ENCODE results near the gene BPIFB4. TPM values are rescaled to one million over a fixed set of nuclear protein-coding genes. Genes with fewer than 3 reads are reported as not detected.

The BPIFB4 gene
- total and polyA plus RNA-seq, 2 experiments from 2014 or later = not detected

DNA sequence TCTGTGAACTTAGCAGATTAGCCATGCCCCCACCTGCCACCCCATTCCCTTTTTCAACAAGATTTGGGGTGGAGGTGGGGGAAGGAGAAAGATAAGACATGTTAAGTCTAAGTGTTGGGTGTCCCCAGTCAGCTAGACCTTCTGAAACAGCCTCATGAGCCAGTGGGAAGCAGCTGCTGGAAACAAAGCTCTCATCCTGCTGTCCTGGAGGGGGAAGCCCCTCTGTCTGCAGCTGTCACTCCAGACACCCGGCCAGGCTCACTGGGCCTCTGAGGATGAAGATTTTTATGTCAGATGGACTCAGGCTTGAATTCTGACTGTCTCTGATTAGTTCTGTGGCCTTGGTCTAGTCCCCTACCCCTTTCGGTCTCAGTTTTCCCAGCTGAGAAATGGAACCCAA lies 24.7 kb upstream of the BPIFB4 start (continued):
- TF ChIP-seq, protein P1, sequence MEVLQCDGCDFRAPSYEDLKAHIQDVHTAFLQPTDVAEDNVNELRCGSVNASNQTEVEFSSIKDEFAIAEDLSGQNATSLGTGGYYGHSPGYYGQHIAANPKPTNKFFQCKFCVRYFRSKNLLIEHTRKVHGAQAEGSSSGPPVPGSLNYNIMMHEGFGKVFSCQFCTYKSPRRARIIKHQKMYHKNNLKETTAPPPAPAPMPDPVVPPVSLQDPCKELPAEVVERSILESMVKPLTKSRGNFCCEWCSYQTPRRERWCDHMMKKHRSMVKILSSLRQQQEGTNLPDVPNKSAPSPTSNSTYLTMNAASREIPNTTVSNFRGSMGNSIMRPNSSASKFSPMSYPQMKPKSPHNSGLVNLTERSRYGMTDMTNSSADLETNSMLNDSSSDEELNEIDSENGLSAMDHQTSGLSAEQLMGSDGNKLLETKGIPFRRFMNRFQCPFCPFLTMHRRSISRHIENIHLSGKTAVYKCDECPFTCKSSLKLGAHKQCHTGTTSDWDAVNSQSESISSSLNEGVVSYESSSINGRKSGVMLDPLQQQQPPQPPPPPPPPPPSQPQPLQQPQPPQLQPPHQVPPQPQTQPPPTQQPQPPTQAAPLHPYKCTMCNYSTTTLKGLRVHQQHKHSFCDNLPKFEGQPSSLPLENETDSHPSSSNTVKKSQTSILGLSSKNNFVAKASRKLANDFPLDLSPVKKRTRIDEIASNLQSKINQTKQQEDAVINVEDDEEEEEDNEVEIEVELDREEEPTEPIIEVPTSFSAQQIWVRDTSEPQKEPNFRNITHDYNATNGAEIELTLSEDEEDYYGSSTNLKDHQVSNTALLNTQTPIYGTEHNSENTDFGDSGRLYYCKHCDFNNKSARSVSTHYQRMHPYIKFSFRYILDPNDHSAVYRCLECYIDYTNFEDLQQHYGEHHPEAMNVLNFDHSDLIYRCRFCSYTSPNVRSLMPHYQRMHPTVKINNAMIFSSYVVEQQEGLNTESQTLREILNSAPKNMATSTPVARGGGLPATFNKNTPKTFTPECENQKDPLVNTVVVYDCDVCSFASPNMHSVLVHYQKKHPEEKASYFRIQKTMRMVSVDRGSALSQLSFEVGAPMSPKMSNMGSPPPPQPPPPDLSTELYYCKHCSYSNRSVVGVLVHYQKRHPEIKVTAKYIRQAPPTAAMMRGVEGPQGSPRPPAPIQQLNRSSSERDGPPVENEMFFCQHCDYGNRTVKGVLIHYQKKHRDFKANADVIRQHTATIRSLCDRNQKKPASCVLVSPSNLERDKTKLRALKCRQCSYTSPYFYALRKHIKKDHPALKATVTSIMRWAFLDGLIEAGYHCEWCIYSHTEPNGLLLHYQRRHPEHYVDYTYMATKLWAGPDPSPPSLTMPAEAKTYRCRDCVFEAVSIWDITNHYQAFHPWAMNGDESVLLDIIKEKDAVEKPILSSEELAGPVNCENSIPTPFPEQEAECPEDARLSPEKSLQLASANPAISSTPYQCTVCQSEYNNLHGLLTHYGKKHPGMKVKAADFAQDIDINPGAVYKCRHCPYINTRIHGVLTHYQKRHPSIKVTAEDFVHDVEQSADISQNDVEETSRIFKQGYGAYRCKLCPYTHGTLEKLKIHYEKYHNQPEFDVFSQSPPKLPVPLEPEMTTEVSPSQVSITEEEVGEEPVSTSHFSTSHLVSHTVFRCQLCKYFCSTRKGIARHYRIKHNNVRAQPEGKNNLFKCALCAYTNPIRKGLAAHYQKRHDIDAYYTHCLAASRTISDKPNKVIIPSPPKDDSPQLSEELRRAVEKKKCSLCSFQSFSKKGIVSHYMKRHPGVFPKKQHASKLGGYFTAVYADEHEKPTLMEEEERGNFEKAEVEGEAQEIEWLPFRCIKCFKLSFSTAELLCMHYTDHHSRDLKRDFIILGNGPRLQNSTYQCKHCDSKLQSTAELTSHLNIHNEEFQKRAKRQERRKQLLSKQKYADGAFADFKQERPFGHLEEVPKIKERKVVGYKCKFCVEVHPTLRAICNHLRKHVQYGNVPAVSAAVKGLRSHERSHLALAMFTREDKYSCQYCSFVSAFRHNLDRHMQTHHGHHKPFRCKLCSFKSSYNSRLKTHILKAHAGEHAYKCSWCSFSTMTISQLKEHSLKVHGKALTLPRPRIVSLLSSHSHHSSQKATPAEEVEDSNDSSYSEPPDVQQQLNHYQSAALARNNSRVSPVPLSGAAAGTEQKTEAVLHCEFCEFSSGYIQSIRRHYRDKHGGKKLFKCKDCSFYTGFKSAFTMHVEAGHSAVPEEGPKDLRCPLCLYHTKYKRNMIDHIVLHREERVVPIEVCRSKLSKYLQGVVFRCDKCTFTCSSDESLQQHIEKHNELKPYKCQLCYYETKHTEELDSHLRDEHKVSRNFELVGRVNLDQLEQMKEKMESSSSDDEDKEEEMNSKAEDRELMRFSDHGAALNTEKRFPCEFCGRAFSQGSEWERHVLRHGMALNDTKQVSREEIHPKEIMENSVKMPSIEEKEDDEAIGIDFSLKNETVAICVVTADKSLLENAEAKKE (CRISPR knock-in tag; IDR thresholded peaks at IDR 0.05) = no peak
- TF ChIP-seq, protein P2, sequence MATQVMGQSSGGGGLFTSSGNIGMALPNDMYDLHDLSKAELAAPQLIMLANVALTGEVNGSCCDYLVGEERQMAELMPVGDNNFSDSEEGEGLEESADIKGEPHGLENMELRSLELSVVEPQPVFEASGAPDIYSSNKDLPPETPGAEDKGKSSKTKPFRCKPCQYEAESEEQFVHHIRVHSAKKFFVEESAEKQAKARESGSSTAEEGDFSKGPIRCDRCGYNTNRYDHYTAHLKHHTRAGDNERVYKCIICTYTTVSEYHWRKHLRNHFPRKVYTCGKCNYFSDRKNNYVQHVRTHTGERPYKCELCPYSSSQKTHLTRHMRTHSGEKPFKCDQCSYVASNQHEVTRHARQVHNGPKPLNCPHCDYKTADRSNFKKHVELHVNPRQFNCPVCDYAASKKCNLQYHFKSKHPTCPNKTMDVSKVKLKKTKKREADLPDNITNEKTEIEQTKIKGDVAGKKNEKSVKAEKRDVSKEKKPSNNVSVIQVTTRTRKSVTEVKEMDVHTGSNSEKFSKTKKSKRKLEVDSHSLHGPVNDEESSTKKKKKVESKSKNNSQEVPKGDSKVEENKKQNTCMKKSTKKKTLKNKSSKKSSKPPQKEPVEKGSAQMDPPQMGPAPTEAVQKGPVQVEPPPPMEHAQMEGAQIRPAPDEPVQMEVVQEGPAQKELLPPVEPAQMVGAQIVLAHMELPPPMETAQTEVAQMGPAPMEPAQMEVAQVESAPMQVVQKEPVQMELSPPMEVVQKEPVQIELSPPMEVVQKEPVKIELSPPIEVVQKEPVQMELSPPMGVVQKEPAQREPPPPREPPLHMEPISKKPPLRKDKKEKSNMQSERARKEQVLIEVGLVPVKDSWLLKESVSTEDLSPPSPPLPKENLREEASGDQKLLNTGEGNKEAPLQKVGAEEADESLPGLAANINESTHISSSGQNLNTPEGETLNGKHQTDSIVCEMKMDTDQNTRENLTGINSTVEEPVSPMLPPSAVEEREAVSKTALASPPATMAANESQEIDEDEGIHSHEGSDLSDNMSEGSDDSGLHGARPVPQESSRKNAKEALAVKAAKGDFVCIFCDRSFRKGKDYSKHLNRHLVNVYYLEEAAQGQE (IDR thresholded peaks at IDR 0.05; ENCODE audit: unreplicated experiment) = no peak
- TF ChIP-seq EZH2phosphoT487 (IDR thresholded peaks at IDR 0.05; ENCODE audit: unreplicated experiment) = no peak
- TF ChIP-seq, protein P3, sequence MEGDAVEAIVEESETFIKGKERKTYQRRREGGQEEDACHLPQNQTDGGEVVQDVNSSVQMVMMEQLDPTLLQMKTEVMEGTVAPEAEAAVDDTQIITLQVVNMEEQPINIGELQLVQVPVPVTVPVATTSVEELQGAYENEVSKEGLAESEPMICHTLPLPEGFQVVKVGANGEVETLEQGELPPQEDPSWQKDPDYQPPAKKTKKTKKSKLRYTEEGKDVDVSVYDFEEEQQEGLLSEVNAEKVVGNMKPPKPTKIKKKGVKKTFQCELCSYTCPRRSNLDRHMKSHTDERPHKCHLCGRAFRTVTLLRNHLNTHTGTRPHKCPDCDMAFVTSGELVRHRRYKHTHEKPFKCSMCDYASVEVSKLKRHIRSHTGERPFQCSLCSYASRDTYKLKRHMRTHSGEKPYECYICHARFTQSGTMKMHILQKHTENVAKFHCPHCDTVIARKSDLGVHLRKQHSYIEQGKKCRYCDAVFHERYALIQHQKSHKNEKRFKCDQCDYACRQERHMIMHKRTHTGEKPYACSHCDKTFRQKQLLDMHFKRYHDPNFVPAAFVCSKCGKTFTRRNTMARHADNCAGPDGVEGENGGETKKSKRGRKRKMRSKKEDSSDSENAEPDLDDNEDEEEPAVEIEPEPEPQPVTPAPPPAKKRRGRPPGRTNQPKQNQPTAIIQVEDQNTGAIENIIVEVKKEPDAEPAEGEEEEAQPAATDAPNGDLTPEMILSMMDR (conservative IDR thresholded peaks at IDR 0.05; ENCODE audit: low read depth in 2 of 2) = no peak
- no peak for TF ChIP-seq POLR2AphosphoS5 (IDR thresholded peaks at IDR 0.05; ENCODE audit: low read depth)

Measured in GM23338 (cell line).